Body of pancreas (tissue), 4 donors: Measurements from ENCODE around the gene NPTX1.

Source experiments
- CTCF ChIP-seq, 7 experiments: fragments of 450-650 bp in 4 of 7; fragments of 200-600 bp in 3 of 7; sonication (generic) in 3 of 7; IDR thresholded peaks; one replicate each; pipeline ENCODE4 v1.5.1; 2016 to 2019; ENCODE audit warnings: antibody characterized with exemption in 7 of 7
- POLR2A ChIP-seq, 3 donors: fragments of 450-650 bp; IDR thresholded peaks; one replicate each; pipeline ENCODE4 v1.6.1; 2016; ENCODE audit warnings: antibody characterized with exemption in 3 of 3, mild to moderate bottlenecking in 2 of 3

DNA sequence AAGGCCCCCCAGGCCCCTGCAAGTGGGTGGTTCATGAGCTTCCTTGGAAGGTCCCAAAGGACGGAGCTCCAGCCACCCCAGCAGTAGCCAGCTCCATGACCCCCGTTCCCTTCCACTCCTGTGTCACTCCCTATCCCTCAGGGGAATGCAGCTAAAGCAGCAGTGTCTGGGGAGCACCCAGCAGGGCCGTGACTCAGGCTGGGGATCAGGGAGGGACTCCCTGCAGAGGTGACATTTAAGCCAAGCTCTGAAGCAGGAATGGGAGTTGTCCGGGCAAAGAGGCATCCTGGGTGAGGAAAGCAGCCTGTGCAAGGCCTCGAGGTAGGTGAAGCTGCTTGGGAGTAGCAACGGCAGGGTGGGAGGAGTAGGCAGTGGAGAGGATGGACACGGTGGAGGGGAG, 11.1 kb upstream of the NPTX1 start:
- TF ChIP-seq POLR2A (IDR thresholded peaks at IDR 0.05) (no peak), CTCF (IDR thresholded peaks at IDR 0.05) (no peak)
